GM12878 (cell line): ENCODE measurements around the gene GPSM1.

Experiments used
- CUX1 ChIP-seq: IDR thresholded peaks from 2 replicates; pipeline ENCODE4 v1.6.1; 2012; ENCODE audit warnings: improper control_type of control experiment, low read depth, low read length; ENCODE audit not compliant: insufficient replicate concordance
- EP300 ChIP-seq, 2 experiments: fragments of 150-350 bp in 1 of 2; IDR thresholded peaks; 2 replicates each; pipeline ENCODE4 v1.6.1; 2011 to 2012; ENCODE audit warnings: low read depth in 2 of 2, low read length in 2 of 2, borderline replicate concordance in 1 of 2, improper control_type of control experiment in 1 of 2, inconsistent platforms in 1 of 2; ENCODE audit not compliant: control insufficient read depth in 1 of 2
- FOXM1 ChIP-seq: IDR thresholded peaks from 2 replicates; pipeline ENCODE4 v1.6.1; 2012; ENCODE audit warnings: low read depth, mild to moderate bottlenecking, inconsistent platforms, low read length, moderate library complexity
- NBN ChIP-seq: fragments of 450-650 bp; IDR thresholded peaks from 2 replicates; pipeline ENCODE4 v1.6.1; 2016
- PBX3 ChIP-seq: IDR thresholded peaks from 2 replicates; pipeline ENCODE4 v1.6.1; 2011; ENCODE audit warnings: mild to moderate bottlenecking, low read depth, low read length, moderate library complexity; ENCODE audit not compliant: insufficient replicate concordance
- POLR2A ChIP-seq: IDR thresholded peaks from 2 replicates; pipeline ENCODE4 v1.6.1; 2011; ENCODE audit warnings: low read depth, mild to moderate bottlenecking, low read length
- TARDBP ChIP-seq: IDR thresholded peaks from 2 replicates; pipeline ENCODE4 v1.6.1; 2016; ENCODE audit warnings: borderline replicate concordance

- no peak for TF ChIP-seq PBX3
- no peak for TF ChIP-seq EP300 (IDR thresholded peaks at IDR 0.05; ENCODE audit: borderline replicate concordance in 1 of 2, control insufficient read depth in 1 of 2, low read depth in 2 of 2, low read length in 2 of 2)
- no peak for TF ChIP-seq CUX1
- no peak for TF ChIP-seq TARDBP
- no peak for TF ChIP-seq POLR2A
- TF ChIP-seq NBN, result no peak
- TF ChIP-seq FOXM1, result no peak
Observed at GRCh38 chr9:136379003-136379287, 51.6 kb downstream of the GPSM1 start.
